GM18951 (cell line): Measurements from ENCODE around the gene NT5C2.

Experiments
- POLR2A ChIP-seq: IDR thresholded peaks from 4 replicates; pipeline ENCODE4 v1.6.1; 2011; ENCODE audit warnings: mild to moderate bottlenecking; ENCODE audit not compliant: insufficient read length, insufficient read depth; ENCODE audit errors: extremely low read depth
- in situ Hi-C: fragments of 300-500 bp; cut with MboI; formaldehyde crosslinking; loops from one replicate; pipeline ENCODE4 v1.12.0; 2022; ENCODE audit warnings: low sequenced_read_pairs, mixed read lengths, inconsistent platforms; ENCODE audit not compliant: unreplicated experiment

The NT5C2 gene

GRCh38 chr10:103086799-103087198, 106.3 kb downstream of the NT5C2 start:
- TF ChIP-seq POLR2A = no peak
- in situ Hi-C loops = no loop called here

GRCh38 chr10:103086261-103086660, 106.8 kb downstream of the NT5C2 start:
- in situ Hi-C loops = no loop called here
- TF ChIP-seq POLR2A = no peak

- no peak for TF ChIP-seq POLR2A
- in situ Hi-C loops = no loop called here
Measured at GRCh38 chr10:103083977-103084320, 109.1 kb downstream of the NT5C2 start.

- TF ChIP-seq POLR2A = no peak
- in situ Hi-C loops = no loop called here
Measured at GRCh38 chr10:103083266-103083976, 109.7 kb downstream of the NT5C2 start.

GRCh38 chr10:103082683-103083082, 110.4 kb downstream of the NT5C2 start:
- in situ Hi-C loops = no loop called here
- no peak for TF ChIP-seq POLR2A

- in situ Hi-C loops = no loop called here
- no peak for TF ChIP-seq POLR2A
Measured at GRCh38 chr10:103080891-103081581, 112.0 kb downstream of the NT5C2 start.

GRCh38 chr10:103079946-103080345, 113.1 kb downstream of the NT5C2 start:
- no peak for TF ChIP-seq POLR2A
- in situ Hi-C loops = no loop called here

GRCh38 chr10:103079100-103079499, 114.0 kb downstream of the NT5C2 start:
- no peak for TF ChIP-seq POLR2A
- in situ Hi-C loops = no loop called here

GRCh38 chr10:103078676-103079075, 114.4 kb downstream of the NT5C2 start:
- no peak for TF ChIP-seq POLR2A
- in situ Hi-C loops = no loop called here

GRCh38 chr10:103078309-103078615, 114.8 kb downstream of the NT5C2 start:
- TF ChIP-seq POLR2A = no peak
- in situ Hi-C loops = no loop called here

GRCh38 chr10:103077491-103078308, 115.4 kb downstream of the NT5C2 start:
- no peak for TF ChIP-seq POLR2A
- in situ Hi-C loops = no loop called here

- in situ Hi-C loops = no loop called here
- TF ChIP-seq POLR2A = no peak
Measured at GRCh38 chr10:103077020-103077419, 116.1 kb downstream of the NT5C2 start.

GRCh38 chr10:103072891-103073290, 120.2 kb downstream of the NT5C2 start:
- in situ Hi-C loops = no loop called here
- no peak for TF ChIP-seq POLR2A

- in situ Hi-C loops = no loop called here
- TF ChIP-seq POLR2A = no peak
Measured at GRCh38 chr10:103072276-103072675, 120.8 kb downstream of the NT5C2 start.
